Measurements from ENCODE around the gene BNIPL.
A peak's percentile ranks its signal among the peaks of the same experiment; 100 is the strongest.

GRCh38 chr1:151008244-151009205 lies 27.9 kb upstream of the BNIPL start, which contains the start of gene PRUNE1:
- TF ChIP-seq CTCF (IDR thresholded peaks at IDR 0.05) = peak in 1 of 5 experiments; percentile 28
- TF ChIP-seq POLR2A (IDR thresholded peaks at IDR 0.05) = peak; percentile 48
- peak; percentile 61 to 72 (median 66) for TF ChIP-seq POLR2AphosphoS5 (IDR thresholded peaks at IDR 0.05)
- TF ChIP-seq EP300 (IDR thresholded peaks at IDR 0.05; ENCODE audit: low read depth) = no peak

Data from transverse colon (tissue), 4 donors.